NB4 (cell line): ENCODE data around the gene DENND4C.
A peak's percentile ranks its signal among the peaks of the same experiment; 100 is the strongest.

Experiments
- CTCF ChIP-seq: IDR thresholded peaks from one replicate; pipeline ENCODE4 v1.5.1; 2012; ENCODE audit warnings: low read depth, low read length
- MYC ChIP-seq: IDR thresholded peaks from 2 replicates; pipeline ENCODE4 v1.6.1; 2011; ENCODE audit warnings: low read depth, low read length
- POLR2A ChIP-seq: IDR thresholded peaks from 2 replicates; pipeline ENCODE4 v1.6.1; 2011; ENCODE audit warnings: mild to moderate bottlenecking; ENCODE audit not compliant: insufficient read length; ENCODE audit errors: extremely low read depth

- TF ChIP-seq CTCF = peak; percentile 17
- no peak for TF ChIP-seq POLR2A
- no peak for TF ChIP-seq MYC
Observed at GRCh38 chr9:19371942-19372341, 141.4 kb downstream of the DENND4C start.
